ENCODE results near the gene PFDN4.
"Not testable (repeated sequence)": the region's sequence is repeated elsewhere in the genome, so short reads cannot be mapped to it uniquely, and the experiment has no call there.

Gene PFDN4

DNA sequence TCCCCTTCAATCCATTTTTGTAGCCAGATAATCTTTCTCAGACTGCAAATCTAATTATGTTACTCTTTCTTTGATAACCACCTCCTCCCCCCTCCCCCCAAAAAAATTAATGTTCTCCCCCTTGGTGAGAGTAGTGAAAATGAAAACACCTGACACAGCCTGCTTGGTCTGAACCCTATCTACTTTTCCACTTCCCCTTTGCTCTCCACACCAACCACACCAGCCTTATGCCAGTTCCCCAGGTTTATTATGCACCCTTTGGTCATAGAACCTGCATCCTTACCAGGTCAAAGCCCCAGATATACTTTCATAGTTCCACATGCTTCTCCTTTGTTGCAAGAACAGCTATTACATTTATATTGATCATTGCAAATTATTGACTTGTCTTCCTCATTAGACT is 19.4 kb downstream of the PFDN4 start:
- H3K27me3 ChIP-seq (ENCODE audit: control insufficient read depth, insufficient read depth, low read length) = no peaks in the 10 kb centered on the region
- no peak overlapping the region for H3K27ac ChIP-seq (ENCODE audit: low read depth, low read length)
- H3K9ac ChIP-seq (ENCODE audit: low read length) = no peak overlapping the region
- H3K4me3 ChIP-seq (ENCODE audit: low read length) = no peak overlapping the region
- no peaks in the 10 kb centered on the region for H3K36me3 ChIP-seq (ENCODE audit: control insufficient read depth, insufficient read depth, low read length)
- H3K4me1 ChIP-seq (ENCODE audit: control insufficient read depth, insufficient read depth, low read length) = no peaks in the 10 kb centered on the region

DNA sequence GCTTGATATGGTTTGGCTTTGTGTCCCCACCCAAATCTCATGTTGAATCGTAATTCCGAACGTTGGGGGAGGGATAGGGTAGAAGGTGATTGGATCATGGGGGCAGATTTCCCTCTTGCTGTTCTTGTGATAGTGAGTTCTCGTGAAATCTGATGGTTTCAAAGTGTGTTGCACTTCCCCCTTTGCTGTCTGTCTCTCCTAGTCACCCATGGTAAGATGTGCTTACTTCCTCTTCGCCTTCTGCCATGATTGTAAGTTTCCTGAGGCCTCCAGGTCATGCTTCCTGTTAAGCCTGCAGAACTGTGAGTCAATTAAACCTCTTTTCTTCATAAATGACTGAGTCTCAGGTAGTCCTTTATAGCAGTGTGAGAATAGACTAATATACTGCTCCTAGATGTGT is 19.9 kb downstream of the PFDN4 start:
- Histone ChIP-seq H3K27me3 (ENCODE audit: control insufficient read depth, insufficient read depth, low read length) (no peaks in the 10 kb centered on the region), H3K9ac (ENCODE audit: low read length) (no peak overlapping the region), H3K4me3 (ENCODE audit: low read length) (no peak overlapping the region), H3K36me3 (ENCODE audit: control insufficient read depth, insufficient read depth, low read length) (no peaks in the 10 kb centered on the region), H3K27ac (ENCODE audit: low read depth, low read length) (no peak overlapping the region), H3K4me1 (ENCODE audit: control insufficient read depth, insufficient read depth, low read length) (no peaks in the 10 kb centered on the region)

DNA sequence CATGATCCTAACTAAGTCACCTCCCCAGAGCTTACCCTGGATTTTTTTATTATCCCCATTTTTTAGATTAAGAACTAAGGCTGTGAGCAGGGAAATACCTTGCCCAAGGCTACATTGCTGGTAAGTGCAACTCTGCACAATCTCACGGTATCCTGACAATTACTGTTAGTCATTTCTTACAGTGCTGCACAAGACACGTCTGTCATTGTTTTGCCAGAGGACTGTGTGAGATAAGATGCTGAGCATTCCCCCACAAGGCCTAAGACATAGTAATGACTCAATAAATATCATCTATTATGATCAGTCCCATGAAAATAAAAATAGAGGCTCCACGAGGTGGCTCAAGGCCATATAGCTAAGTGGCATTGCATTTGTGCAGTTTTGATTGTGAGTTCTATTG is 21.0 kb downstream of the PFDN4 start:
- H3K27ac ChIP-seq (ENCODE audit: low read depth, low read length) = no peak overlapping the region
- no peaks in the 10 kb centered on the region for H3K4me1 ChIP-seq (ENCODE audit: control insufficient read depth, insufficient read depth, low read length)
- no peaks in the 10 kb centered on the region for H3K36me3 ChIP-seq (ENCODE audit: control insufficient read depth, insufficient read depth, low read length)
- H3K4me3 ChIP-seq (ENCODE audit: low read length) = no peak overlapping the region
- no peak overlapping the region for H3K9ac ChIP-seq (ENCODE audit: low read length)
- H3K27me3 ChIP-seq (ENCODE audit: control insufficient read depth, insufficient read depth, low read length) = no peaks in the 10 kb centered on the region

DNA sequence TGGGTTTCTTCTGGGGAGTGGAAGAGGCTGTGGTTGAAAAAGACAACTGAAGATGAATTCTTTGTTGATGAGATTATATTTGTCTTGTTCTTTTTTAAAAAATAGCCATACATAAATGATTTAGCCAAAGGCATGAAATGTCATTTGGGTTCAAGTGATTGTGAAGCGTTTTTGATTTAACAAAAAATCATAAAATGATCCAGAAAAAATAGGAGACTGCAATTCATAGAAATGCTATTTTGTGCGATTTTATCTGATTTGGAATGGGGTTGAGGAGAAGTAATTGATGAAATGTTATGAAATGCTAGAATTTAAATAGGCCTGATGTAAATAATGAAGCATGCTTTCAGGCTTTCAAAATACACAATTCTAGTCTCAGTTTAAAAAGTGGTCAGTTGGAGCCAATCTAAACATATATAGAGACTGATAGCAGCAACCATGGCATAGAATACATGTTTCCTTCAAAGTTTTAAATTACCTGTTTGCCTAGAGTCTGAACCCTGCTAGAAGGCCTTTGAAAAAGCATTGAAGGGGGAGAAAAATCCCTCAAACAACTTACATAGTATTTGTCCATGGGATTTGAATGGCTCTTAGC is 21.8 kb downstream of the PFDN4 start:
- no peaks in the 10 kb centered on the region for H3K27me3 ChIP-seq (ENCODE audit: control insufficient read depth, insufficient read depth, low read length)
- no peaks in the 10 kb centered on the region for H3K36me3 ChIP-seq (ENCODE audit: control insufficient read depth, insufficient read depth, low read length)
- H3K9ac ChIP-seq (ENCODE audit: low read length) = no peak overlapping the region
- H3K27ac ChIP-seq (ENCODE audit: low read depth, low read length) = no peak overlapping the region
- H3K4me1 ChIP-seq (ENCODE audit: control insufficient read depth, insufficient read depth, low read length) = no peaks in the 10 kb centered on the region
- no peak overlapping the region for H3K4me3 ChIP-seq (ENCODE audit: low read length)

DNA sequence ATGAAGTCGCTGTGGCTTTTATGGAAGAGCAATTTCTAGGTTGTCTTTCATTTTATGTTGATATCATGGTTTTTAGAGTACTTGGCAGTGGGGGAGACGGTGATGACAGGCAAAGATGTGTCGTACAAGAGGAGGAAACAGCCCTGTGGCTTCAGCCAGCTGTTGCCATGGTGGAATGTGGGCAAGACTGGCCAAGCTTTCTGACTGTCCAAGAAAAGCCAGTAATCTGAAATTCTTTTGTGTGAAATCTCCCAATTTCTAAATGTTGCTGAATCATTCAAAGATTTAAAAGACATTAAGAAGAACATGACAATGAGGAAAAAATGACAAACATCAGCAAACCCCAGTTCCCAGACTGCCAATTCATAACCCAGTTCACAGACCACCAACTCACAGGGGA is 23.1 kb downstream of the PFDN4 start:
- Histone ChIP-seq H3K9ac (ENCODE audit: low read length) (no peak overlapping the region), H3K27me3 (ENCODE audit: control insufficient read depth, insufficient read depth, low read length) (no peaks in the 10 kb centered on the region), H3K4me3 (ENCODE audit: low read length) (no peak overlapping the region), H3K4me1 (ENCODE audit: control insufficient read depth, insufficient read depth, low read length) (no peaks in the 10 kb centered on the region), H3K27ac (ENCODE audit: low read depth, low read length) (no peak overlapping the region), H3K36me3 (ENCODE audit: control insufficient read depth, insufficient read depth, low read length) (no peaks in the 10 kb centered on the region)

DNA sequence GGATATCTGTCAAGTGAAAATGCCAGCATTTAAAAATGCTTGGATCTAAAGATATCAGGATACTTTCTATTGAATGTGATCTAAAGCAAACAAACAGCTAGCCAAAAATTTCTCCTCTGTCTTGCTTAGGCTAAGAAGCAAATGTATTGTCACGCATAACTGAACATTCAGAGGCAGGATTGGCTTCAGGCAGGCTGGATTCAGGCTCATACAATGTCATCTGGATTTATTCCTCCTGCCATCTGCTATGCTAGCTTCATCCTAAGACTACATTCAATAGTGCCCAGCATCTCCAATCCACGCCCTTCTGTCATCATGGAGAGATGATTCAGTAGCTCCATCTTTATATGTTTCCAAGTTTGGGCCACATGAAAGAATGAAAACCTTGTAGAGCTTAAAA is 27.1 kb downstream of the PFDN4 start:
- no peak overlapping the region for H3K27ac ChIP-seq (ENCODE audit: low read depth, low read length)
- H3K4me3 ChIP-seq (ENCODE audit: low read length) = no peak overlapping the region
- H3K9ac ChIP-seq (ENCODE audit: low read length) = no peak overlapping the region

DNA sequence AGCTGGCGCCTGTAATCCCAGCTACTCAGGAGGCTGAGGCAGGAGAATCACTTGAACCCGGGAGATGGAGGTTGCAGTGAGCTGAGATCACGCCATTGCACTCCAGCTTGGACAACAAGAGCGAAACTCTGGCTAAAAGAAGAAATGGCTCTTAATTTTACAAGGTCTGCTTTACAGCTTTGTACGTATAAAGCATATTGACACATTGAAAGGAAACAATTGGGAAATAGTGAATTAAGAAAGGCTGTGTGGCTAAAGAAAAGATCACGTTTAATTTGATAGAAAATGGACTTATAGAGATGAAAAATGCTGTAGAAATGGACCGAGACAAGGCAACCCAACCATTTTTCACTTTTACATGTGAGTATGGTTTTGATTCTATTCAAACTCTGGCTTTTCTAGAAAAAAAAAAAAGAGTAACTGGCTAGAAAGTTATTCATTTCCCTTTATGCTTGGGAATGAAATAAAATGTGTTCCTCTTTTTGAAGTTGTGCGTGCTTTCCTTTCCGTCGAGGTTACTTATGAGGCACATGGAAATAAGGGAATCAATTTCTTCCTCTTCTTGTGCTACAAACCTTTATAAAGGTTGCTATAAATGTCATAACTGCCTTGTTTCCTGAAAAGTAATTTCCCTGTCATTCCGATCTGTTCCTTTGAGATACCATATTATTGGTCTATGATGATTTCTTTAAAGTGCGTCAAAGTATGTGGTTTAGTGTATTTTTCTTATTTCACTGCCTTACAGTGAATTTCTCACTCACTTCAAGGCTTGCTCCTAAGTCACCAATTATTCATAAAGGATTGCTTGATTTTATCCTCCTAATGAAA is 29.4 kb downstream of the PFDN4 start:
- H3K27ac ChIP-seq (ENCODE audit: low read depth, low read length) = no peak overlapping the region
- H3K4me3 ChIP-seq (ENCODE audit: low read length) = no peak overlapping the region
- no peak overlapping the region for H3K9ac ChIP-seq (ENCODE audit: low read length)
- no peaks in the 10 kb centered on the region for H3K27me3 ChIP-seq (ENCODE audit: control insufficient read depth, insufficient read depth, low read length)
- H3K36me3 ChIP-seq (ENCODE audit: control insufficient read depth, insufficient read depth, low read length) = no peaks in the 10 kb centered on the region
- H3K4me1 ChIP-seq (ENCODE audit: control insufficient read depth, insufficient read depth, low read length) = no peaks in the 10 kb centered on the region

More for the DNA sequence above, 27.1 kb downstream of the PFDN4 start:
- Histone ChIP-seq H3K4me1 (ENCODE audit: control insufficient read depth, insufficient read depth, low read length) (no peaks in the 10 kb centered on the region), H3K27me3 (ENCODE audit: control insufficient read depth, insufficient read depth, low read length) (no peaks in the 10 kb centered on the region), H3K36me3 (ENCODE audit: control insufficient read depth, insufficient read depth, low read length) (no peaks in the 10 kb centered on the region)

DNA sequence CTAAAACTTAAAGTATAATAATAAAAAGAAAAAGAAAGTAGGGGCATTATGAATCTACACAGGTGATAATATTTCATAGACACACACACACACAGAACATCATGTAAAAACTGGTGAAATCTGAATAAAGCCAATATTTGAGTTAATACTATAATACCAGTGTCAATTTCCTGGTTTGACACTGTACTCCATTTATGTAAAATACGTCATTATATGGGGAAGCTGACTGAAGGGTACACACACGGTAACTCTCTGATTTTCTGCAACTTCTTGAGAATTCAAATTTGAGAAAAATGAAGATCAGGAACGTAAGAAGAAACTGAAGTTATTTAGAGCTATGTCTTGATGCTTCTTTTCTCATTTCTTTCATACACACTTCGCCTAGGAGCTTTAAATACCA is 36.2 kb downstream of the PFDN4 start:
- Histone ChIP-seq H3K4me1 (ENCODE audit: control insufficient read depth, insufficient read depth, low read length) (no peaks in the 10 kb centered on the region), H3K27ac (ENCODE audit: low read depth, low read length) (no peak overlapping the region), H3K9ac (ENCODE audit: low read length) (no peak overlapping the region), H3K4me3 (ENCODE audit: low read length) (no peak overlapping the region), H3K27me3 (ENCODE audit: control insufficient read depth, insufficient read depth, low read length) (no peaks in the 10 kb centered on the region), H3K36me3 (ENCODE audit: control insufficient read depth, insufficient read depth, low read length) (no peaks in the 10 kb centered on the region)

DNA sequence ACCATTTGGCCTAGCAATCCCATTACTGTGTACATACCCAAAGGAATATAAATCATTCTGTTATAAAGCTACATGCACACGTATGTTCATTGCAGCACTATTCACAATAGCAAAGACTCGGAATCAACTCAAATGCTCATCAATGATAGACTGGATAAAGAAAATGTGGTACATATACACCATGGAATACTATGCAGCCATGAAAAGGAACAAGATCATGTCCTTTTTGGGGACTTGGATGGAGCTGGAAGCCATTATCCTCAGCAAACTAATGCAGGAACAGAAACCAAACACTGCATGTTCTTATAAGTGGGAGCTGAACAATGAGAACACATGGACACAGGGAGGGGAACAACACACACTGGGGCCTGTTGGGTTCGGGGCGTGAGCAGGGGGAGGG is 40.8 kb downstream of the PFDN4 start:
- not testable (repeated sequence) for H3K27me3 ChIP-seq (ENCODE audit: control insufficient read depth, insufficient read depth, low read length); H3K4me1 ChIP-seq (ENCODE audit: control insufficient read depth, insufficient read depth, low read length); H3K27ac ChIP-seq (ENCODE audit: low read depth, low read length); H3K4me3 ChIP-seq (ENCODE audit: low read length); H3K36me3 ChIP-seq (ENCODE audit: control insufficient read depth, insufficient read depth, low read length); H3K9ac ChIP-seq (ENCODE audit: low read length)

DNA sequence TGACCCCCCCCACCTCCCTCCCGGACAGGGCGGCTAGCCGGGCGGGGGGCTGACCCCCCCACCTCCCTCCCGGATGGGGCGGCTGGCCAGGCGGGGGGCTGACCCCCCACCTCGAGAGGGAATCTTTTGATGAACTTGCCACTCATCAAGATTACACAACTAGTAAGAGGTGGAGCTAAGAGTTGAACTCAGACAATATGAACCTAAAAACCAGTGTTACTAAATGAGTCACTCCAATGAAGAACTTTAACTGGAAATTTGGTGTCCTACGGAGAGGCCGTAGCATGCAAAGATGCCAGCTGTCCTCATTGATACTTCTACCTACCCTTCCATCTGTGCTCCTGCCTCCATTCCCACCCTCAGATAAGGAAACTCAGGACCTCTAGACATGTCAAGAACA is 42.8 kb downstream of the PFDN4 start:
- Histone ChIP-seq H3K27me3 (ENCODE audit: control insufficient read depth, insufficient read depth, low read length) (no peaks in the 10 kb centered on the region), H3K4me3 (ENCODE audit: low read length) (no peak overlapping the region), H3K27ac (ENCODE audit: low read depth, low read length) (no peak overlapping the region), H3K36me3 (ENCODE audit: control insufficient read depth, insufficient read depth, low read length) (no peaks in the 10 kb centered on the region), H3K9ac (ENCODE audit: low read length) (no peak overlapping the region), H3K4me1 (ENCODE audit: control insufficient read depth, insufficient read depth, low read length) (no peaks in the 10 kb centered on the region)

DNA sequence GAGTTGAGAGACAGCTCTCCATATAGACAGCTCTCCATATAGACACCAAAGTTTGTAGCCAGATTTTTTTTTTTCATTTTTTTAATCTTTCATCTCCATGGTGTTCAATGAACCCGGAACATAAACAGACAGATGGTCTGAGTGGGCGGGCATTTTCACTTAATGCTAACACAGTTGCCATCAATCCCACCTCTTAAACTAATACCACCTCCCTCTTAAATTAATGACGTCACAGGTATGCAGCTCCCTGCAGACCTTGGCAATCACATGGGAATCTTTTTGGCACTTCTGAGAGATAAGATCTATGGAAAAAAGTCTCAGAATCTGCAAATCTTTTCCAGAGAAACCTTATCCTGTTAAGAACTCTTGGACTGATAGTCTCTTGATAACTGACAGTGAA is 43.2 kb downstream of the PFDN4 start:
- no peaks in the 10 kb centered on the region for H3K36me3 ChIP-seq (ENCODE audit: control insufficient read depth, insufficient read depth, low read length)
- H3K27ac ChIP-seq (ENCODE audit: low read depth, low read length) = no peak overlapping the region
- no peaks in the 10 kb centered on the region for H3K27me3 ChIP-seq (ENCODE audit: control insufficient read depth, insufficient read depth, low read length)
- H3K4me1 ChIP-seq (ENCODE audit: control insufficient read depth, insufficient read depth, low read length) = no peaks in the 10 kb centered on the region
- H3K9ac ChIP-seq (ENCODE audit: low read length) = no peak overlapping the region
- no peak overlapping the region for H3K4me3 ChIP-seq (ENCODE audit: low read length)

DNA sequence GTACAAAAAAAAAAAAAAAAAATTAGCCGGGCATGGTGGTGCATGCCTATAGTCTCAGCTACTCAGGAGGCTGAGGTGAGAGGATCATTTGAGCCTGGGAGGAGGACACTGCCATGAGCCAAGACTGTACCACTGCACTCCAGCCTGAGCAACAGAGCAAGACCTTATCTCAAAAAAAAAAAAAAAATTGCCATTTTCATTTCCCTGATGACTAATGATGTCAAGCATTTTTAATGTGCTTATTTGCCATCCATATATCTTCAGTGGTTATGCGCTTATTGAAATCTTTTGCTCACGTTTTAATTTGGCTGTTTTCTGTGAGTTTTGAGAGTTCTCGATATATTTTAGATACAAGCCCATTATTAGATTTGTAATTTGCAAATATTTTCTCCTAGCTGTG is 46.7 kb downstream of the PFDN4 start:
- H3K4me1 ChIP-seq (ENCODE audit: control insufficient read depth, insufficient read depth, low read length) = no peaks in the 10 kb centered on the region
- H3K4me3 ChIP-seq (ENCODE audit: low read length) = no peak overlapping the region
- H3K36me3 ChIP-seq (ENCODE audit: control insufficient read depth, insufficient read depth, low read length) = no peaks in the 10 kb centered on the region
- no peak overlapping the region for H3K27ac ChIP-seq (ENCODE audit: low read depth, low read length)
- H3K27me3 ChIP-seq (ENCODE audit: control insufficient read depth, insufficient read depth, low read length) = no peaks in the 10 kb centered on the region
- H3K9ac ChIP-seq (ENCODE audit: low read length) = no peak overlapping the region

DNA sequence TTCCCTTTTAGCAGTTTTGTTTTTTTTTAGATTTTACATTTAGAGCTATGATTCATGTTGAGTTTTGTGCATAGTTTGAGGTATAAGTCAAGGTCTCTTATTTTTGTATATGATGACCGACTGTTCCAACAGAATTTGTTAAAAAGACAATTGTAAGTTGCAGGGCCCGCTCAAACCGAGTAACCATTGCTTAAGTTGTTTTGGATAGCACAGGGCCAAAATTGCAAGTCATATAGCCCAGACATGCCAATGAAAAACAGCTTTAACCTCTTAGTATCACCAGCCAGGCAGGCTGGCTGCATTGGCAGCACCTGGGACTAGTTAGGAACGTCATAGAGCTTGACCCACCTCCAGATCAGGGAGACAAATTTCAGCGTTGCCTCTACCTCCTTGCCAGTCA is 47.3 kb downstream of the PFDN4 start:
- no peaks in the 10 kb centered on the region for H3K27me3 ChIP-seq (ENCODE audit: control insufficient read depth, insufficient read depth, low read length)
- no peak overlapping the region for H3K9ac ChIP-seq (ENCODE audit: low read length)
- no peaks in the 10 kb centered on the region for H3K4me1 ChIP-seq (ENCODE audit: control insufficient read depth, insufficient read depth, low read length)
- H3K27ac ChIP-seq (ENCODE audit: low read depth, low read length) = no peak overlapping the region
- no peaks in the 10 kb centered on the region for H3K36me3 ChIP-seq (ENCODE audit: control insufficient read depth, insufficient read depth, low read length)
- no peak overlapping the region for H3K4me3 ChIP-seq (ENCODE audit: low read length)

All from rectal smooth muscle tissue (tissue), 1 donor.